Hepatocyte (in vitro differentiated cells): ENCODE data around the gene MACROD2.

ENCODE experiments used
- CTCF ChIP-seq: fragments of 200-600 bp; sonication (generic); IDR thresholded peaks from 2 replicates; pipeline ENCODE4 v1.5.1; 2016; ENCODE audit warnings: antibody characterized with exemption, mild to moderate bottlenecking; ENCODE audit not compliant: poor library complexity
- EZH2 ChIP-seq: fragments of 200-600 bp; sonication (generic); IDR thresholded peaks from 2 replicates; pipeline ENCODE4 v1.6.1; 2016; ENCODE audit warnings: antibody characterized with exemption, mild to moderate bottlenecking, borderline replicate concordance
- EZH2phosphoT487 ChIP-seq: fragments of 200-600 bp; sonication (generic); IDR thresholded peaks from one replicate; pipeline ENCODE4 v1.6.1; 2018; ENCODE audit warnings: antibody characterized with exemption, mild to moderate bottlenecking, low read depth, moderate library complexity; ENCODE audit not compliant: unreplicated experiment, severe bottlenecking

GRCh38 chr20:15767586-15767985 lies 1772.3 kb downstream of the MACROD2 start:
- TF ChIP-seq CTCF (no peak), EZH2 (no peak), EZH2phosphoT487 (no peak)
